Breast epithelium (tissue), 3 donors: ENCODE measurements around the gene SPTLC2.

Experiments used
- CTCF ChIP-seq, 3 donors: fragments of 450-650 bp; IDR thresholded peaks; one replicate each; pipeline ENCODE4 v1.5.1; 2016 to 2017; ENCODE audit warnings: antibody characterized with exemption in 3 of 3, mild to moderate bottlenecking in 3 of 3, moderate library complexity in 3 of 3
- POLR2A ChIP-seq: fragments of 450-650 bp; IDR thresholded peaks from one replicate; pipeline ENCODE4 v1.6.1; 2016; ENCODE audit warnings: antibody characterized with exemption, mild to moderate bottlenecking, moderate library complexity

GRCh38 chr14:77605392-77605972 is 11.0 kb downstream of the SPTLC2 start:
- no peak for TF ChIP-seq CTCF (IDR thresholded peaks at IDR 0.05)
- no peak for TF ChIP-seq POLR2A
